NCI-H460 (cell line): ENCODE measurements around the gene CLTC. TPM values are rescaled to one million over a fixed set of nuclear protein-coding genes. Genes with fewer than 3 reads are reported as not detected.

ENCODE experiments used
- DNase-seq: peaks from one replicate; pipeline ENCODE4 v3.0.0-alpha.2; 2016; ENCODE audit warnings: low read depth; ENCODE audit errors: extremely low read depth
- total RNA-seq: library from RNA; depleted of rRNA; stranded (reverse); fragments of >200 nt; shearing (Covaris generic); gene quantifications from 2 replicates; pipeline ENCODE4 v1.2.3, GENCODE V29; 2014; rRNA removed

CLTC gene
- total RNA-seq, 1 experiment from 2014 or later, result 215 TPM

DNA sequence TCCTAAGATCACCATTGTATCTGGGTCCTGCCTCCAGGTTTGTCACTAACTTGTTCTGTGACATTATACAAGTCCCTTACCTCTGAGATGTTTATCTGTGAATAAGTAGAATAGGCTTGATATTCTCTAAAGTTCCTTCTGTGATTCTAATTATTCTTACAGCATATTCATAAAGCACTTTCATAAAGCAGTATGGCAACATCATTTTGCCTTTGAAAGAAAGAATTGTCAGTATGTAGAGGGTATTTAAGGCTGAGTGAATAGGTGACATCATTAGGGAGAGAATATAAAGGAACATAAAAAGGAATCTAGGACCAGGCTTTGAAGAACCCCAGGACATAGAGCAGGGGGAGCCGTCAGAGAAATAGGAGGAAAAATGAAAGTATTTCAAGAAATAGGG lies 103.3 kb downstream of the CLTC start:
- no peak for DNase-seq

DNA sequence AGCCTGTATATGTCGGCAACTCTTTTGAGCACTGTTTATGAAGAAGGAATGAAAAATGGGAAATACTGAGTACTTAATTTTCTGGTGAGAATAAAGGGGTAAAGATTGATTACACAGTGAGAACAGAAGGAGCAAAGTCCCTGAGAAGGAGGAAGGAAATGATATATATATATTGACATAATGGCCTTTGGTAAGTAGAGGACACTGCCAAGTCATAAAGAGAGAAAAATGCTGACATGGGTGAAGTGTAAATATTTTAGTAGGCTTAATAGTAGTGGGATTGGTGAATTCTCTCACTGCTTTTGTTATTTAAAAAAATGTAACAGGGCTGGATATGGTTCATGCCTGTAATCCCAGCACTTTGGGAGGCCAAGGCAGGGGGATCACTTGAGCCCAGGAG lies 103.9 kb downstream of the CLTC start:
- no peak for DNase-seq

DNA sequence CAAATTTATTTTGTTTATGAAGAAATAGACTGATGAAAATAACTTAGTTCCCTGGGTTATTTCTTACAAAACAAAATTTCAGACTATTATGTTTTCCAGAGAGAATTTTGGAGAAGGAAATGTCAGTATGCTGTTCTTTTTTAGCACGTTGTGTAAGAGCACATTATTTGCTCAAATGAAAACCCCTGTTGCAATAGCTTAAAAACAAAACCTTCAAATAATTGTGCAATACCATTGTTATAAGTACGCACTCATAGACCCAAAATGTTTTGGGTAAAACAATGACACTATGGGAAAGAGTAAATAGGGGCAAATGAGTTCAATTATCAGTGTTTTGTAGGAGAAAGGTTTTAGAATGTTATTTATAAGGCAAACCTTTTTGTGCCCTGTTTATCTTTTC lies 106.0 kb downstream of the CLTC start:
- DNase-seq, result no peak

DNA sequence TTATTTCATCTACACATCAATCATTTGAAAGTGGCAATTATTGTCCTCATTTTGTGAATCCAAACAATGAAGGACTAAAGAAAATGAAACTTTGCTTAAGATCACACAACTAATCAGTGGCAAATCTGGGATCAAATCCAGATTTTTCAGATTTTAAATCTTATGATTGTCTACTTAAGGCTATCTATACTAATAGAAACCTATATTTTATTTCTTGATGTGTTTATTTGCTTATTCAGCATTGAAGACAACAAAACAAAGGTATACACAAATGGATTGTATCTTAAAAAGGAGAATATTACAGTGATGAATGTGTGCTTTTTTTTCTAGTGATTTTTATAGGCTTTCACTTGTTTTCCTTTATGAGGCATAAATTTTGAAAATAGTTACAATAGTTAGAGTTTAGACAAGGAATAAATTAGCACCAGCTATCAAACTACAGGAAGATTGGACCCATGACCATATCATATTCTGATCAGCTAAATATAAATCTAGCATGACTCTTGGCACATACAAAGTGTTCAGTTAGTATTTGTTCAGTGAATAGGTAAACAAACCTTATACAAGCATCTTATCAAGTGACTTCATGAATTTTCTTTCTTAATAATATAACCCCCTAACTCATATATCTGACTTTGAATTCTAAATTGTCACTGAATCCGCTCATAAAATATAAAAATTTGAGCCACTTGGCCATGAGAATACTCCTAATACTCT lies 108.3 kb downstream of the CLTC start:
- DNase-seq, result no peak

DNA sequence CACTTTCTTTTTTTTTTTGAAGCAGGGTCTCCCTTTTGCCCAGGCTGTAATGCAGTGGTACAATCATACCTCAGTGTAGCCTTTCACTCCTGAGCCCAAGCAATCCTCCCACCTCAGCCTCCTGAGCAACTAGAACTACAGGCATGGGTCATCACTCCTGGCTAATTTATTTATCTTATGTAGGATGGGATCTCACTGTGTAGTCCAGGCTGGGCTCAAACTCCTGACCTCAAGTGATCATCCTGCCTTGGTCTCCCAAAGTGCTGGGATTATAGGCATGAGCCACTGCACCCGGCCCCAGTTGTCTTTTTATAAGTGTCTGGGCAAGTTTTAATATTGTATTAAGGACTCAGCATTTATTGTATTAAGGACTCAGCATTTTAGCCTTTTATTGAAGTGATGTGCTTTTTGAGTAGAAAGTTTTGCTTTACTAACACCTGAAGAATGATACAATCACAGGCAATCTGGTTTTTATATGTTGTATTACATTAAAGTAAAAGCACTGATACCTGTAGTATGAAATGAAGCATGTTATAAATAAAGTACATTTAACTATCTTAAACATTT lies 110.7 kb downstream of the CLTC start:
- no peak for DNase-seq

DNA sequence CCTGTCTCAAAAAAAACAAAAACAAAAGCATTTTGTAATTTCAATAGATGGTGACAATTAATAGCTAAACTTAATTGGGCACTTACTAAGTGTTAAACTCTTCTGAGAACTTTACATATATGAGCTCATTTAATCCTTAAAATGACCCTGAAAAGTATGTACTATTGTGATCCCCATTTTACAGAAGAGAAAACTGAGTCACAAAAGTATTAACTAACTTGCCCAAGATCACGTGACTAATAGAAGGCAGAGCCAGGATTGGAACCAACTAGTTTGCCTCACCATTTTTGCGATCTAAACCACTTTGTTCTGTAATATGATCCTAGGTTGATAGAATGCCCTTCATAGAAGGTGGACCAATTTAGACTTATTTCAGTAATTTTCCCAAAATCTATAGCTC lies 114.0 kb downstream of the CLTC start:
- DNase-seq, result no peak

DNA sequence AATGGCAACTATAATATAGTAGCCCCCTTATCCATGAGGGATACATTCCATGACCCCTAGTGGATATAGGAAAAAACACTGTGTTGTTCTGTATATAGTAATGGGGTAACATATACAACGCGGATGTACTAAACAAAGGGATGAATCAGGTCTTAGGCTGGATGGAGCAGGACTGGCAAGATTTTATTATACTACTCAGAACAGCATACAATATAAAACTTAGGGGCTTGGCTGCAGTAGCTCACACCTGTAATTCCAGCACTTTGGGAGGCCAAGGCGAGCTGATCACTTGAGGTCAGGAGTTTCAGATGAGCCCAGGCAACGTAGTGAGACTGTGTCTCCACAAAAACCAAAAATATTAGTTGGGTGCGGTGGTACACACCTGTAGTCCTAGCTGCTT lies 114.5 kb downstream of the CLTC start:
- DNase-seq, result no peak

DNA sequence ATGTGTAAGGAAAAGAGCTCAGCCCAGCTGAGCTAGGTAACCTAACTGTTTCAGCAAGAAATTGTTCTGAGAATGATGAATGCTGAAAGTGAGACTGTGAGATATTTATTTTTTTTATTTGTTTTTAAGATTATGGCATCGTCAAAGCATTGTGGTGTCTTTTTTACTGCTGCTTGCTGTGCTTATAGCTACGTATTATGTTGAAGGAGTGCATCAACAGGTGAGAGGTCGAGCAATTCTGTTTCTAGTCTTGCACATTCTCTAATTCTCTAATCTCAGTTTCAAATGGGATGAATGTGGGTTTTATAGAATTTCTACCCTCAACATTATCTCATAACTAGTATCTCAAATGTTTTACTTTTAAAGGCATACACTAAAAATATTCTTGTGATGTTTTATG lies 117.6 kb downstream of the CLTC start:
- DNase-seq, result no peak

DNA sequence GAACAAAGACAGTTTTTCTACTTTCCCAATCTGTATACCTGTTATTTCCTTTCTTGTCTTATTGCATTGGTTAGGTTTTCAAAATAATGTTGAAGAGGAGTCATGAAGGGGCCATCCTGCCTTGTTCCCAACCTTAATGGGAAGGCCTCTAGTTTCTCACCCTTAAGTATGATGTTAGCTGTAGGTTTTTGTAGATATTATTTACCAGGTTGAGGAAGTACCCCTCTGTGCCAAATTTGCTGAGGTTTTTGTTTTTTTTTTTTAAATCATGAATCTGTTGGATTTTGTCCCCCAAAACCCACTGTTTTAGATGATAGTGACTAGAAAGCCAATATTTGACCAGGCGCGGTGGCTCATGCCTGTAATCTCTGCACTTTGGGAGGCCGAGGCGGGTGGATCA lies 124.1 kb downstream of the CLTC start:
- no peak for DNase-seq

DNA sequence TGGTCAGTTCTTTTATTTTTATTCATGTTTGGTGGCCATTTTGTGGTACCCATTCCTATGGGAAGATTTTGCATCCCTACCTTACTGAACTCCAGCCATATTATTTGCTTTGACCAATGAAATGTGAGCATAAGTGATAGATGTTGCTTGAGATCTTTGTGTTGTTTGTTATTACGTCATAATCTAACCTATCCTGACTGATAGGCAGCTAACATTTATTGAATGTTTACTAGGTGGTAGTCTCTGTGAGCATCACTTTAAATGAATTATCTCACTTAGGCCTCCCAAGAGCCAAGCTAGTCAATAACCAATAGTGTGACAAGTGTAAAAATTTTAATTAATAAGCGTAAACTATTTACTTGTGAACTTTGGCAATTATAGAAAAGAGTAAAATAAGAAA lies 125.3 kb downstream of the CLTC start:
- DNase-seq, result no peak

Other genes starting within 250 kb of the CLTC start
- 76.7 and 78.2 TPM in 2 replicates for gene DHX40, start 54.3 kb upstream of the CLTC start, total RNA-seq
- 45.5 and 54.9 TPM in 2 replicates for gene PTRH2, start 87.5 kb downstream of the CLTC start, total RNA-seq
- gene VMP1, start 87.8 kb downstream of the CLTC start, total RNA-seq, result 118 and 133 TPM in 2 replicates